GM21515 (cell line): ENCODE results near the gene TMPRSS4.

Experiments used
- ATAC-seq: cut with Tn5 transposase; IDR thresholded peaks from one replicate; pipeline ENCODE4 v1.9.1; 2021; ENCODE audit not compliant: unreplicated experiment

Gene TMPRSS4

GRCh38 chr11:118132385-118133151, 55.7 kb downstream of the TMPRSS4 start:
- ATAC-seq: no peak

GRCh38 chr11:118133816-118134215, 56.9 kb downstream of the TMPRSS4 start:
- no peak for ATAC-seq

GRCh38 chr11:118135051-118135795, 58.3 kb downstream of the TMPRSS4 start:
- no peak for ATAC-seq

GRCh38 chr11:118135796-118136165, 58.9 kb downstream of the TMPRSS4 start:
- ATAC-seq: no peak

- ATAC-seq: no peak
Measured at GRCh38 chr11:118136341-118136740, 59.5 kb downstream of the TMPRSS4 start.

GRCh38 chr11:118136801-118137200, 59.9 kb downstream of the TMPRSS4 start:
- ATAC-seq: no peak

- no peak for ATAC-seq
Measured at GRCh38 chr11:118138839-118139420, 62.1 kb downstream of the TMPRSS4 start.

GRCh38 chr11:118139578-118139977, 62.7 kb downstream of the TMPRSS4 start:
- ATAC-seq: no peak

- no peak for ATAC-seq
Measured at GRCh38 chr11:118142081-118142480, 65.2 kb downstream of the TMPRSS4 start.

- no peak for ATAC-seq
Measured at GRCh38 chr11:118142809-118143208, 65.9 kb downstream of the TMPRSS4 start.

- no peak for ATAC-seq
Measured at GRCh38 chr11:118143661-118144185, 66.8 kb downstream of the TMPRSS4 start.

- no peak for ATAC-seq
Measured at GRCh38 chr11:118144301-118145268, 67.7 kb downstream of the TMPRSS4 start.

- peak; percentile 84 for ATAC-seq
Measured at GRCh38 chr11:118145285-118146227, 68.7 kb downstream of the TMPRSS4 start.

GRCh38 chr11:118146554-118146953, 69.7 kb downstream of the TMPRSS4 start:
- no peak for ATAC-seq

- ATAC-seq: no peak
Measured at GRCh38 chr11:118147502-118147901, 70.6 kb downstream of the TMPRSS4 start.

GRCh38 chr11:118148240-118148639, 71.4 kb downstream of the TMPRSS4 start:
- ATAC-seq: no peak

- no peak for ATAC-seq
Measured at GRCh38 chr11:118148856-118149255, 72.0 kb downstream of the TMPRSS4 start.

- no peak for ATAC-seq
Measured at GRCh38 chr11:118149493-118149892, 72.6 kb downstream of the TMPRSS4 start.

- ATAC-seq: no peak
Measured at GRCh38 chr11:118151431-118151830, 74.6 kb downstream of the TMPRSS4 start.
